ENCODE measurements around the gene TMC8.

The TMC8 gene

DNA sequence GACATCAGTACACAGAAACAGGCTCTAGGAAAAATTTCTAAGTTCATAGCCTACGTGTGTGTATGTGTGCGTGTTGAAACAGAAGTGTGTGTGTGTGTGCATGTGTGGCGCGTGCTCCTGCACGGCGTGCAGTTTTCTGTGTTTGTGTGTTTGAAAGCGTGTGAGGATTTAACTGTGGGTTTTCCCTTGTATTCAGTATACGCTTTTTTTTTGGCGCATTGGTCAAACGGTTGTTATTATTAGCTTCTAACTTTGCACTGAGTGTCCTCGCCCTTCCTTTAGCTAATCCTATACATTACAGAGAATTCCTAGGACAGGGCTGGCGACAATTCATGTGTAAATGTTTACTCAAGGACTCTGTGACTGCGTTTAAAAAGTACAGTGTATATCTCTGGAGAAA, 25.0 kb upstream of the TMC8 start:
- Mint-ChIP-seq H3K4me3 (no peak overlapping the region), H3K27me3 (no peaks in the 10 kb centered on the region), H3K27ac (no peak overlapping the region), H3K9me3 (no peaks in the 10 kb centered on the region), H3K4me1 (ENCODE audit: low read depth) (peaks cover 14% of the 10 kb centered on the region), H3K36me3 (ENCODE audit: low read depth) (peaks cover 24% of the 10 kb centered on the region)

DNA sequence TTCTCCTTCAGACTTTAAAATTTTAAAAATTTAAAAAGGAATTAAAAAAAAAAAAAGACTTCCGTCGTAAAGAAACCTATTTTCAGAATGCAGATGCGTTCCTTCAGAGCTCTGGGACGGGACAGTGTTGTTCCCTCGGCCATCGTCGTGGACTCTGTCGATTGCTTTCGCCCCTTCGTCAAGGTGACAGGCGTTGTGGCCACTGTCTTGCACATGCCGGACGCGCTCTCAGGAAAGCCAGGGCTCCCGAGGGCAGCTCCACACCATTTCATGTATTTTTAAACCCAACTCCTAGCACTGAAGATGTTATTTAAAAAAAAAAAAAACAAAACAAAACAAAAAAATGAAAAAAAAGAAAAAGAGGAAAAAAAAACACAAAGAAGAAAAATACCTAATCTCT, 24.4 kb upstream of the TMC8 start:
- Mint-ChIP-seq H3K9me3 (no peaks in the 10 kb centered on the region), H3K27me3 (no peaks in the 10 kb centered on the region), H3K4me3 (no peak overlapping the region), H3K36me3 (ENCODE audit: low read depth) (peaks cover 26% of the 10 kb centered on the region), H3K4me1 (ENCODE audit: low read depth) (peaks cover 14% of the 10 kb centered on the region), H3K27ac (no peak overlapping the region)

DNA sequence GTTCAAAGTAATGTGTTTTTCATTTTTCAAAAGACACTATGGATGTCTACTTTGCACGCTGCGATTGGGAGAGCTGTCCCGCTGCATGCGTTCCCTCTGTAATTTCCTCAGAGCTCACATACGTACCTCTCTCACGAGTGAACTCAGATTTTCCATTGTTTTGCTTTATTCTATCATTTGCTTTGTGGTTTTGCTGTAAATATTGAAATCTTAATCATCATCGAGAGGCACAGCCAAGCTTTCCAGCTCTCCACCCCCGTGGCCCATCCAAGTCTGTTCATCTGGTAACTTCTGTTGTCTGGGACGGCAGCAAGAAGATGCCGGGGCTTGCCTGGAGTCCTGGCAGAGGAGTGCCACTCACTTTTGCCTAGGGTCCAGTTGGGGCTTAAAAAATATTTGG, 23.1 kb upstream of the TMC8 start:
- peaks cover 24% of the 10 kb centered on the region for H3K36me3 Mint-ChIP-seq (ENCODE audit: low read depth)
- no peaks in the 10 kb centered on the region for H3K27me3 Mint-ChIP-seq
- H3K27ac Mint-ChIP-seq = peak overlapping the region; percentile 66
- H3K4me3 Mint-ChIP-seq = no peak overlapping the region
- H3K9me3 Mint-ChIP-seq = no peaks in the 10 kb centered on the region
- H3K4me1 Mint-ChIP-seq (ENCODE audit: low read depth) = peaks cover 15% of the 10 kb centered on the region

DNA sequence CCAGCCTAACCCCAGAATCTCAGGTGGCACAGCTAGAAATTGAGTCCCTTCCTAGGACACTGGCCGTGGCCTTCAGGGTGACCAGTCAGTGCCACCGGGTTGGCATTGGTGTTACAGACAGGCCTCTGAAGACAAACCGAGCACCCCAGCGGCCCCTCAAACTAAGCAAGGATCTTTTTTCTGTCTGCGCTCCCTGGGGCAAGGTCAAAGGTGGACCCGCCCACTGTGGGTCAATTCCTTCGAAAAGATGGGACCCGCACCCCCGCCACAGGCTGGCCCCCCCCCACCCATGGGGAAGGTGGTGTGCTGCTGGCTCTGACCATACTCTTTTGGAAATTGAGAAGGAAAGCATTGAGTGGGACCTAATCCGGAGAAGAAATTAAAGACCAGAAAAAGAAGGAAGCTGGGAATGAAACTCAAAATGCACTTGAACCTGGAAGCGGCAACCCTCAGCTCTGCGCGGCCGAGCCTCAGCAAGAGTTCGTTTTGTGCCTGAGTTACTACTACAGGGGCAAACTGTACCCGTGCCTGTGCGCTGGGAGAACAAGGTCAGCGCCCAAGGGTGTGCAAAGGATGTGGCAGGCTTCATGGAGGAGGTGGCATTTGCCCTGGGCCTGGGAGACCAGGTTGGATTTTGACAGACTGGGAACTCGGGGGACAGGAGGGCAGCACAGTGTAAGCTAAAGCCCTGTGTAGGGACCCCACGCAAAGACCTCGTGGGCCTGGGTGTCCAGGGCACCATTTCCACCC, 22.4 kb upstream of the TMC8 start:
- Mint-ChIP-seq H3K4me1 (ENCODE audit: low read depth) (peaks cover 22% of the 10 kb centered on the region), H3K9me3 (no peaks in the 10 kb centered on the region), H3K4me3 (no peak overlapping the region), H3K27me3 (no peaks in the 10 kb centered on the region), H3K36me3 (ENCODE audit: low read depth) (peaks cover 27% of the 10 kb centered on the region), H3K27ac (peak overlapping the region; percentile 66)

DNA sequence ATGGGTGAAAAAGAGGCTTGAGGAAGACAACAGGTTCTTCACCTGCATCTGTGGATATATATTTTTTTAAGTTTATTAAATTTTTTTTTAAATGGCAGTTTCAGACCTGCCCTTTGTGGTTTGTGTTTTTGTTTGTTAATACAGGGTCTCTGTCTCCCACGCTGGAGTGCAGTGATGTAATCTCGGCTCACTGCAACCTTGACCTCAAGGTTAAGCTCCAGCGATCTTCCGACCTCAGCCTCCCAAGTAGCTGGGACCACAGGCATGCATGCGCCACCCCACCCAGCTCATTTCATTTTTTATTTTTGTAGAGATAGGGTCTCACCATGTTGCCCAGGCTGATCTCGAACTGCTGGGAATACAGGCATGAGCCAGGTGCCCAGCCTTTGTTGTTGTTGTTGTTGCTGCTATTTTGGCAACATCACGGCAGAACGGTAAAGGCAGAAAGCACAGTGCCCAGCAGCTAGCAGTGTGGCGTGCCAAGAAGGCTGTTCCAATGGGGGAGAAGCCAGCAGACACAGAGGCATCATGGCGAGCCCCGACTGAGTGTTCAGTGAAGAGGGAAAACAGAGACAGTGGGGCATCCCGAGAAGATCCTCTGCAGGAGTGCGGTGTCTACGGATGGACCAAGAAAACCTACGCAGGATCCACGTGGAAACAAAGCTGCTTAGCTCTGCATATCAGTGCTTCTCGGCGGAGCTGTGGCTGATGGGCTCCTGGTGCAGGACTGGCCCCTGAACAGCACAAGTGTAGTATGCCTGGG, 21.7 kb upstream of the TMC8 start:
- Mint-ChIP-seq H3K4me3 (no peak overlapping the region), H3K27ac (peak overlapping the region; percentile 26), H3K4me1 (ENCODE audit: low read depth) (peaks cover 29% of the 10 kb centered on the region), H3K9me3 (no peaks in the 10 kb centered on the region), H3K36me3 (ENCODE audit: low read depth) (peaks cover 32% of the 10 kb centered on the region), H3K27me3 (no peaks in the 10 kb centered on the region)

DNA sequence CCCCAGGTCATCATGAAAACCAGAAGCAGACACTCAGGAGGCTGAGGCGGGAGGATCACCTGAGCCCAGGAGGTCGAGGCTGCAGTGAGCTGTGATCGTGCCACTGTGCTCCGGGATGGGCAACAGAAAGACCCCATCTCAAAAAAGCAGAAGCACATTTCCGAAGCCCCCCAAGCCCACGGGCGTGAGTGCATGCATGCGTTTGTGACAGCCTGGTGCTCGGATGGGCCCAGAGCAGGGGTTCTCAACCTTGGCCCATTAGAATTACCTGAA, 21.1 kb upstream of the TMC8 start:
- no peak overlapping the region for H3K27ac Mint-ChIP-seq
- no peaks in the 10 kb centered on the region for H3K27me3 Mint-ChIP-seq
- H3K9me3 Mint-ChIP-seq = no peaks in the 10 kb centered on the region
- peaks cover 35% of the 10 kb centered on the region for H3K36me3 Mint-ChIP-seq (ENCODE audit: low read depth)
- no peak overlapping the region for H3K4me3 Mint-ChIP-seq
- peaks cover 34% of the 10 kb centered on the region for H3K4me1 Mint-ChIP-seq (ENCODE audit: low read depth)

DNA sequence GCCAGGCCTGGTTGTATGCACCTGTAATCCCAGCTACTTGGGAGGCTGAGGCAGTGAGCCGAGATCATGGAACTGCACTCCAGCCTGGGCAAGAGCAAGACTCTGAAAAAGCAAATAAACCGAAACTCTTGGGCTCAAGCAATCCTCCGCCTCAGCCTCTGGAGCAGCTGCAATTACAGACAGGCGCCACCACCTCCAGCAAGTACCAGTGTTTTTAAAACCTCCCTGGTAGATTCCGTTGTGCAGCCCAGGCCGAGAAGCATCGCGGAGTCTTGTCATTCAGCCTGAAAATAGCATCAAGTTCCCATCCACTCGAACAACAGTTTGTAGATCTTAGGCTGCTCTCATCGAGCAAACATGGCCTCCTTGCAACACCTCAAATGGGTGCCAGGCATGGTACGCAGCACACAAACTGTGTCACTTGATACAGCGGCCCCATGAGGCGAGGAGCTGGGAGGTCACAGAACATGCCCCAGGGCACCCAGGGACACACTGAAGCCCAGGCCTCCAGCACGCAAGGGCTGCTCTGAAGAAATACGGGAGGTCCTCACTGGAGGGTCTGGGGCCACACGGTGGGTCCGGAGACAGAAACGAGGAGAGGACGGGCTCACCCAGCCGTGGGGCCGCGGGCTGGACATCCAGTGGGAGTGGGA, 20.1 kb upstream of the TMC8 start:
- Mint-ChIP-seq H3K27ac (peak overlapping the region; percentile 23), H3K27me3 (no peaks in the 10 kb centered on the region), H3K36me3 (ENCODE audit: low read depth) (peaks cover 39% of the 10 kb centered on the region), H3K4me3 (no peak overlapping the region), H3K9me3 (no peaks in the 10 kb centered on the region), H3K4me1 (ENCODE audit: low read depth) (peaks cover 40% of the 10 kb centered on the region)

DNA sequence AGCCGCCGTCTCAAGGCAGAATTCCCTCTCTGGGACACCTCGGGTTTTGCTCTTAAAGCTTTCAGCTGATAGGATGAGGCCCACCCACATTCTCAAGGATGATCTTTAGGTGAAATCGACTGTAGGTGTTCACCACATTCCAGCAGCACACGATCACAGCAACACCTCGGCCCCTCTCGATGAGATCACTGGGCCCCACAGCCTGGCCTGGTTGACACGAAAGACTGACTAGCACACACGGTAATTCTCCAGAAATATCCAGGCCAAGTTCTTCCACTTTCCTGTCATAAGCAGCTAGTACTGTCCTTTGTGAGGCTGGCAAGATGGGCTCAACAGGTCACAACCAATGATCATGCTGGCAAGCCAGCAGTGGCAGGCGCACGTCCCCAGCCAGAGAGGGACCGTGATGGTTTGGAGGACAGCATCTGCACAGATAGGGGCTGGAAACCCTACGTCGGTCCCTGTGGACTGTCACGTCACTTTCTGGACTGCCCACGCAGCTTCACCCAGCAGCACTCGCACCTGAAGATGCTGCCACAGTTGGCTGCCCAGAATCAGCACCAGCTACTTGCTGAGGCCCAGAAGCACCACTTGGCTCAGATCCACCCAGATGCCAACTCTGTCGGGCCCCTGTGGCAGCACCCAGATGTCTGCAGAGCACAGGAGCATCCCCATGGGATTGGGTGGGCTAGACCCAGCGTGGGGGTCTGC, 19.4 kb upstream of the TMC8 start:
- Mint-ChIP-seq H3K27ac (no peak overlapping the region), H3K27me3 (no peaks in the 10 kb centered on the region), H3K36me3 (ENCODE audit: low read depth) (peaks cover 39% of the 10 kb centered on the region), H3K4me1 (ENCODE audit: low read depth) (peaks cover 40% of the 10 kb centered on the region), H3K9me3 (no peaks in the 10 kb centered on the region), H3K4me3 (no peak overlapping the region)

DNA sequence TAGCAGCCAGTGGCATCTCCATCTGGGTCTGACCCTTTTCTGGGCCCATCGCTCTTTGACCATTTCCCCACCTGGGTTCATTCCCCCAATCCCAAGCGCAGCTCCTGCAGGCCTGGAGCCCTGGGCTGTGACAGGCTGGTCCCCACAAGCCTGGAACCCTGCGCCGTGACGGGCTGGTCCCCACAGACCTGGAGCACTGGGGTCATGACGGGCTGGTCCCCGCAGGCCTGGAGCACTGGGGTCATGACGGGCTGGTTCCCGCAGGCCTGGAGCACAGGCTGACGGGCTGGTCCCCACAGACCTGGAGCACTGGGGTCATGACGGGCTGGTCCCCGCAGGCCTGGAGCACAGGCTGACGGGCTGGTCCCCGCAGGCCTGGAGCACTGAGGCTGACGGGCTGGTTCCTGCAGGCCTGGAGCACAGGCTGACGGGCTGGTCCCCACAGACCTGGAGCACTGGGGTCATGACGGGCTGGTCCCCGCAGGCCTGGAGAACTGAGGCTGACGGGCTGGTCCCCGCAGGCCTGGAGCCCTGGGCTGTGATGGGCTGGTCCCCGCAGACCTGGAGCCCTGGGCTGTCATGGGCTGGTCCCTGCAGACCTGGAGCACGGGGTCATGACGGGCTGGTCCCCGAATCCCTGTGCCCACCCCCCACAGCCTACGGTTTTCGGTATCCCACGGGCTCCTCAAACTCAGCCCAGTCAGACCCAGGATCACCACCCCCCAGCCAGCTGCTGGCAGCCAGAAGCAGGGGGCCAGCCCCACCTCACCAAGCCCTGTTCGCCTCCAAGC, 18.6 kb upstream of the TMC8 start:
- peaks cover 38% of the 10 kb centered on the region for H3K4me1 Mint-ChIP-seq (ENCODE audit: low read depth)
- no peak overlapping the region for H3K4me3 Mint-ChIP-seq
- peaks cover 41% of the 10 kb centered on the region for H3K36me3 Mint-ChIP-seq (ENCODE audit: low read depth)
- no peaks in the 10 kb centered on the region for H3K9me3 Mint-ChIP-seq
- H3K27me3 Mint-ChIP-seq = no peaks in the 10 kb centered on the region
- H3K27ac Mint-ChIP-seq = no peak overlapping the region

DNA sequence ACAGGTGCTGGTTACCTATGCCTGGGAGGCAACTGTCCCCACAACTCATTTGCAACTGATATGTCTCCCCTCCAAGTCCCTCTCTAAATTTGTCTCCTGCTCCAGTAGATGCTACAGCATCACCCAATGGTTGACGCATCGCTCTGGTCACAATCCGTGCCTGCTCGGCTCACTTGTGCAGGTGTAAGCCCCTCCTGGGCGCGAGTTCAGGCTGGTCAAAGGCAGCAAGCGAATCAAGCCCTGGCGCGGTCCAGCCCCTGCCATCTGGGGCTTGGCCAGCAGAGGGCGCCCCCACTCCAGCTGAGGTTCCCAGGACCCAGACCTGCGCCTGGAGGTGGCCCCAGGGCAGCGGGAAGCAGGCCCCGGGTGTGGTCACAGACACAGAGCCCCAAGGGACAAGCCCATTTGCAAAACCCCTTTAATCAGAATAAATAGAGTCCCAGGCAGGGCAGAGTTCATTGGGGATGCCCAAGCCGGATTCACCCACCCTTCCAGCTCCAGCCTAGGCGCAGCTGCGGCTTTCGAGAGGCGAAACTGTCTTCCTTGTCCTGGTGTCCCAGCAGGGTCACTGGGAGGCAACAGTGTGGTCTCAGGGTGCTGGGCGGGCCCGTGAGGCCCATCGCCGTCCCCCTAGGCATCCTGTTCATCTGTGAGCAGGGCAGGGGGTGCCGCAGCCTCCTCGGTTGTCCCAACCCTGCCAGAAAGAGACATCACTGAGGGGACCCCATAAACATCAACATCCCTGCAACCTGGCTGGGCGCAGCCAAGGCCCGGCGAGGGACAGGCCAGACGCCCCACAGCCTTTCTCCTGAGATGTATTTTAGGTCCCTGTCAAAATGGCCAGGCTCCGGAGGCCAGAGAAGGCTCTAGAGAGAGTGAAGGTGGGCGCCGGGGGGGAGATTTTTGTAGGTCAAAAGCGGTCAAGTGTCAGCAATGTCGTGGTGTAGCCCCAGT, 17.8 kb upstream of the TMC8 start:
- Mint-ChIP-seq H3K4me1 (ENCODE audit: low read depth) (peaks cover 31% of the 10 kb centered on the region), H3K4me3 (no peak overlapping the region), H3K9me3 (no peaks in the 10 kb centered on the region), H3K27ac (peak overlapping the region; percentile 82), H3K36me3 (ENCODE audit: low read depth) (peaks cover 42% of the 10 kb centered on the region), H3K27me3 (no peaks in the 10 kb centered on the region)

DNA sequence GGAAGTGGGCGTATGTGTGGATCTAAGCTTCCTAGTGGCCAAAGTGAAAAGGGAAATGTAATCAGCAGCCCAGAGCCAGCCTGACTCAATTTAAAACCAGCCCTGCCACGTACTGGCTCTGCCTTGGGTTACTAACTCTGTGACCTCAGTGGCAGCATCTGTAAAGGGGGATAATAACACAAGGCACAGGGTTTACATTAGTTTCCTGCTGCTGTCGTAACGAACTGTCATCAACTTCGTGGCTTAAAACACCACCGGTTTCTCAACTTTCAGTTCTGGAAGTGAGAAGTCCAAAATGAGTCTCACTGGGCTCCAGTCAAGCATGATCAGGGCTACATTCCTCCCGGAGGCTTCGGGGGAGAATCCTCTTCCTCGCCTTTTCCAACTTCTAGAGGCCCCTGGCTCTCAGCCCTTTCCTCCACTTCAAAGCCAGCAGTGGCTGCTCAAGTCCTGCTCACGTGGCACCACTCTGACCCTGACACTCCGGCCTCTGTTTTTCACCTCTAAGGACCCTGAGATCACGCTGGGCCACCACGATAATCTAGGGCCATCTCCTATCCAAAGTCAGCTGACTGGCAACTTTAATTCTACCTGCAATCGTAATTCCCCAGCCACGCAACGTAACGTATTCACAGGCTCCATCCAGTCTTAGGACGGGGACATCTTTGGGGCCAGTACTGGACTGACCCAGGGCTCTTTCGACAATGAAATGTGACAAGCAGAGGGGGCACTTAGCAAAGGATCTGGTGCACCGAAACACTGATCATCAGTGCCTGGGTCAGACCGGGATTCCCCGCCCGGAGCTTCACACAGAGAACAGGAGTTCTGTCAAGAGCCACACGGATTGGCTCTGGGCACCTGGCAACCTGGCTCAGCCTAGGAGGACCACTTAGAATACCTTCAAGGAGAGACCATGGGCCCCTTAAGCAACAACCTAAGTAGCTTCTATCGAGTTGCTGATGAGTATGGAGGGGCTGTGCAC, 16.5 kb upstream of the TMC8 start:
- Mint-ChIP-seq H3K4me3 (no peak overlapping the region), H3K27me3 (no peaks in the 10 kb centered on the region), H3K4me1 (ENCODE audit: low read depth) (peaks cover 32% of the 10 kb centered on the region), H3K36me3 (ENCODE audit: low read depth) (peaks cover 41% of the 10 kb centered on the region), H3K9me3 (no peaks in the 10 kb centered on the region), H3K27ac (peak overlapping the region; percentile 69)

DNA sequence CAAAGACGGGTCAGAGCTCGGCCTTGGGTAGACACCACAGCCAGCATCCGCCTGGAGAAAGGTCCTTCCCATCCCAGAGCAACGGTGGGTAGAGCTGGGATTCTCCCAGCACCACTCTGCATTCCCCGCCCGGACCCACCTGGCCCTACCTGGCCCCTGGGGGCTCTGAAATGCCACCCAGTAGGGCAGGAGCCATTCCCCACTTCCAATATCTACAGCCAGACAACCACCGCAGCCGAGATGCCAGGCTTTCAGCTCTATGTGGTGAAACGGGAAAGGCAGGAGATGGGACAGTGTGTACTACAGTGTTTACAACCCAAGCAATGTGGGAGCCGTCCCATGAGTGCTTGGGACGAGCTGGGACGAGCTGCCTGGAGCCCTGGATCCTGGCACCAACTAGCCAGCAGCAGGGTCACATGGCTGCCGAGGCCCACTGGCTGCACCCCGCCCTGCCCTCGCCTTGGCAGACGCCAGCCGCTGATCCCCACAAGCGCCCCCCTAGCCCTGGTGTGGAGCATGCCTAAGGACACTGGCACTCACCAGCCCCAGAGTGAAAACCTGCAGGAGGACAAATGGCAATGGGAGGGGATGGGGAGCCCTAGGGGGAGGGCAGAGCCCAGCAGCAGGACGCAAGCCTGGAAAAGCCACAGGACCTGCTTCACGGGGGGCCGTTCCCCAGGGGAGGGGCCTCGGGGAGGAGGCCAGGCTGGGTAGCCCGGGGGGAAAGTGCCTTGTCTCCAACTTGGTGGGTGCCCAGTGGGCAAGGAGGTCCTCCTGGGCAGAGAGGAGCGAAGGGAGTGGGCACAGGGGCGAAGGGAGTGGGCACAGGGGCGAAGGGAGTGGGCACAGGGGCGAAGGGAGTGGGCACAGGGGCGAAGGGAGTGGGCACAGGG, 15.5 kb upstream of the TMC8 start:
- Mint-ChIP-seq H3K4me3 (no peak overlapping the region), H3K4me1 (ENCODE audit: low read depth) (peaks cover 35% of the 10 kb centered on the region), H3K27ac (no peak overlapping the region), H3K36me3 (ENCODE audit: low read depth) (peaks cover 41% of the 10 kb centered on the region), H3K27me3 (no peaks in the 10 kb centered on the region), H3K9me3 (no peaks in the 10 kb centered on the region)

Measured in stimulated activated naive CD8-positive, alpha-beta T cell treated with anti-CD3 and anti-CD28 coated beads, Interleukin-15, Interleukin-2, amounts not matched to agents 100 ng/mL and 50 ng/mL, for 24 hours (primary cell).